Measurements from ENCODE around the gene DHRS7. TPM values are rescaled to one million over a fixed set of nuclear protein-coding genes. Genes with fewer than 3 reads are reported as not detected.

The DHRS7 gene
- polyA plus RNA-seq, 1 donor (not counting 4 experiments of a cell fraction or from before 2014, with no cell fraction given) = 79.2 TPM

- no peak overlapping the region for H3K4me2 ChIP-seq (ENCODE audit: control insufficient read depth, extremely low read depth, insufficient read depth, low read depth, low read length)
- H3K4me1 ChIP-seq (ENCODE audit: control insufficient read depth, extremely low read depth, insufficient read depth, low read length) = peaks cover 13% of the 10 kb centered on the region
- dilution Hi-C loops (cut with MboI; ENCODE audit: extremely low pct_ligation_motif_present, low sequenced_read_pairs) = no loop called here
- no peaks in the 10 kb centered on the region for H3K27me3 ChIP-seq (ENCODE audit: control insufficient read depth, extremely low read depth, insufficient read depth, low read length)
- H3K9me1 ChIP-seq (ENCODE audit: control insufficient read depth, extremely low read depth, insufficient read depth, low read length) = peaks cover 3% of the 10 kb centered on the region
- H3K27ac ChIP-seq (ENCODE audit: control insufficient read depth, insufficient read depth, low read length) = no peak overlapping the region
- DNase-seq (ENCODE audit: low read depth, low spot score) (no peak), FAIRE-seq (no peak)
- H2AFZ ChIP-seq (ENCODE audit: control insufficient read depth, low read length) = no peak overlapping the region
- no peak overlapping the region for H3K4me3 ChIP-seq (ENCODE audit: control insufficient read depth in 2 of 3, extremely low read depth in 1 of 3, insufficient read depth in 2 of 3, low read depth in 1 of 3, low read length in 3 of 3)
- no peak overlapping the region for H3K9ac ChIP-seq (ENCODE audit: control insufficient read depth, extremely low read depth, insufficient read depth, low read length)
- H3K79me2 ChIP-seq (ENCODE audit: control insufficient read depth, insufficient read depth, low read length) = no peaks in the 10 kb centered on the region
- H3K36me3 ChIP-seq (ENCODE audit: control insufficient read depth in 2 of 2, extremely low read depth in 1 of 2, insufficient read depth in 2 of 2, low read length in 2 of 2) = no peaks in the 10 kb centered on the region
- TF ChIP-seq EZH2 (IDR thresholded peaks at IDR 0.05; ENCODE audit: low read length) (no peak), CTCF (optimal IDR thresholded peaks at IDR 0.05 in 1 of 3, IDR thresholded peaks at IDR 0.05 in 1 of 3, conservative IDR thresholded peaks at IDR 0.05 in 1 of 3; ENCODE audit: extremely low read depth in 1 of 3, insufficient read depth in 2 of 3, low read length in 3 of 3) (no peak)
- H3K9me3 ChIP-seq (ENCODE audit: control insufficient read depth, low read depth, low read length) = no peaks in the 10 kb centered on the region
- H4K20me1 ChIP-seq (ENCODE audit: control insufficient read depth, extremely low read depth, insufficient read depth, low read length) = no peaks in the 10 kb centered on the region
Measured at GRCh38 chr14:60170948-60171347, 5.8 kb upstream of the DHRS7 start.

- Histone ChIP-seq H3K9me3 (ENCODE audit: control insufficient read depth, low read depth, low read length) (no peaks in the 10 kb centered on the region), H3K4me1 (ENCODE audit: control insufficient read depth, extremely low read depth, insufficient read depth, low read length) (peaks cover 6% of the 10 kb centered on the region), H3K9ac (ENCODE audit: control insufficient read depth, extremely low read depth, insufficient read depth, low read length) (no peak overlapping the region), H4K20me1 (ENCODE audit: control insufficient read depth, extremely low read depth, insufficient read depth, low read length) (no peaks in the 10 kb centered on the region), H3K79me2 (ENCODE audit: control insufficient read depth, insufficient read depth, low read length) (peaks cover 3% of the 10 kb centered on the region), H3K27me3 (ENCODE audit: control insufficient read depth, extremely low read depth, insufficient read depth, low read length) (no peaks in the 10 kb centered on the region), H3K4me3 (ENCODE audit: control insufficient read depth in 2 of 3, extremely low read depth in 1 of 3, insufficient read depth in 2 of 3, low read depth in 1 of 3, low read length in 3 of 3) (no peak overlapping the region), H3K36me3 (ENCODE audit: control insufficient read depth in 2 of 2, extremely low read depth in 1 of 2, insufficient read depth in 2 of 2, low read length in 2 of 2) (no peaks in the 10 kb centered on the region), H3K4me2 (ENCODE audit: control insufficient read depth, extremely low read depth, insufficient read depth, low read depth, low read length) (no peak overlapping the region), H3K9me1 (ENCODE audit: control insufficient read depth, extremely low read depth, insufficient read depth, low read length) (peaks cover 2% of the 10 kb centered on the region), H2AFZ (ENCODE audit: control insufficient read depth, low read length) (no peak overlapping the region), H3K27ac (ENCODE audit: control insufficient read depth, insufficient read depth, low read length) (no peak overlapping the region)
- DNase-seq (ENCODE audit: low read depth, low spot score) (no peak), FAIRE-seq (peak; percentile 23)
- dilution Hi-C loops (cut with MboI; ENCODE audit: extremely low pct_ligation_motif_present, low sequenced_read_pairs) = no loop called here
- TF ChIP-seq EZH2 (IDR thresholded peaks at IDR 0.05; ENCODE audit: low read length) (no peak), CTCF (optimal IDR thresholded peaks at IDR 0.05 in 1 of 3, IDR thresholded peaks at IDR 0.05 in 1 of 3, conservative IDR thresholded peaks at IDR 0.05 in 1 of 3; ENCODE audit: extremely low read depth in 1 of 3, insufficient read depth in 2 of 3, low read length in 3 of 3) (no peak)
Measured at GRCh38 chr14:60169722-60170121, 4.5 kb upstream of the DHRS7 start.

All from keratinocyte (primary cell).